Large intestine (tissue), 12 donors: ENCODE data around the gene TLL2. TPM values are rescaled to one million over a fixed set of nuclear protein-coding genes. Genes with fewer than 3 reads are reported as not detected.
"Not testable (repeated sequence)": the region's sequence is repeated elsewhere in the genome, so short reads cannot be mapped to it uniquely, and the experiment has no call there.

Experiments used
- DNase-seq, 2 donors: peaks; one replicate each; pipeline versions ENCODE4 v3.0.0 to v3.0.0-alpha.2; 2013
- H3K27ac ChIP-seq: one replicate; pipeline ENCODE4 v1.5.1; 2013; ENCODE audit warnings: low read length
- H3K27me3 ChIP-seq: 2 replicates; pipeline ENCODE4 v1.6.1; 2013; ENCODE audit warnings: low read length; ENCODE audit not compliant: control insufficient read depth, insufficient read depth
- H3K36me3 ChIP-seq: 2 replicates; pipeline ENCODE4 v1.6.1; 2013; ENCODE audit warnings: low read length; ENCODE audit not compliant: control insufficient read depth, insufficient read depth
- H3K4me1 ChIP-seq: one replicate; pipeline ENCODE4 v1.6.1; 2013; ENCODE audit warnings: low read length; ENCODE audit not compliant: control insufficient read depth, insufficient read depth
- H3K4me3 ChIP-seq: one replicate; pipeline ENCODE4 v1.5.1; 2013; ENCODE audit warnings: low read length
- H3K9me3 ChIP-seq: one replicate; pipeline ENCODE4 v1.6.1; 2013; ENCODE audit warnings: mild to moderate bottlenecking, low read depth, low read length, moderate library complexity; ENCODE audit not compliant: control insufficient read depth
- WGBS: methylation state at CpG from one replicate; pipeline ENCODE4 v1.1.5; 2013; ENCODE audit warnings: low lambda C conversion rate; ENCODE audit not compliant: insufficient coverage; 5-methylcytosine and 5-hydroxymethylcytosine counted together
- long read RNA-seq, 11 donors: transcript quantifications; one replicate each; lab custom pipeline, GENCODE V29; 2026
- polyA plus RNA-seq: library from polyadenylated mRNA; unstranded; fragments of 120-200 nt; gene quantifications from one replicate; pipeline ENCODE4 v1.2.1, GENCODE V29; 2013

The TLL2 gene
- polyA plus RNA-seq: 0.99 TPM
- long read RNA-seq, donor 1: 0 reads
- long read RNA-seq, donor 2: 0 reads
- long read RNA-seq, donor 3: 0 reads
- long read RNA-seq, donor 4: 0 reads
- long read RNA-seq, donor 5: 0 reads
- long read RNA-seq, donor 6: 0 reads
- long read RNA-seq, donor 7: 0 reads
- long read RNA-seq, donor 8: 0 reads
- long read RNA-seq, donor 9: 0 reads
- long read RNA-seq, donor 10: 0 reads
- long read RNA-seq, donor 11: 0 reads

GRCh38 chr10:96513698-96514561 is at the start of gene TLL2:
TLL2 (minus strand) TSS chr10:96513926; CDS start chr10:96513685, 241 bp downstream.
- Histone ChIP-seq H3K9me3 (peaks cover 8% of the 10 kb centered on the region), H3K36me3 (no peaks in the 10 kb centered on the region), H3K27me3 (peaks cover 40% of the 10 kb centered on the region), H3K4me1 (peaks cover 14% of the 10 kb centered on the region), H3K27ac (no peak within 1 kb of the TSS), H3K4me3 (peak within 1 kb of the TSS; percentile 36)
- DNase-seq: peak; percentile 73 to 87
- WGBS: no CpG with 5 or more reads among the region's 68 CpGs

- peaks cover 54% of the 10 kb centered on the region for H3K36me3 ChIP-seq
- peaks cover 4% of the 10 kb centered on the region for H3K4me1 ChIP-seq
- no peaks in the 10 kb centered on the region for H3K27me3 ChIP-seq
- peak overlapping the region; percentile 29 for H3K27ac ChIP-seq
- 100% methylated on average over 1 of the region's 3 CpGs for WGBS
- no peaks in the 10 kb centered on the region for H3K9me3 ChIP-seq
- H3K4me3 ChIP-seq: no peak overlapping the region
- peak; percentile 19 to 59 for DNase-seq
Observed at GRCh38 chr10:96560966-96561887, 47.5 kb upstream of the TLL2 start.

- 90% methylated on average over 2 of the region's 2 CpGs for WGBS
- H3K27me3 ChIP-seq: no peaks in the 10 kb centered on the region
- no peaks in the 10 kb centered on the region for H3K9me3 ChIP-seq
- H3K36me3 ChIP-seq: peaks cover 56% of the 10 kb centered on the region
- no peak for DNase-seq
- no peak overlapping the region for H3K4me3 ChIP-seq
- H3K4me1 ChIP-seq: peaks cover 4% of the 10 kb centered on the region
- peak overlapping the region; percentile 29 for H3K27ac ChIP-seq
Observed at GRCh38 chr10:96560489-96560888, 46.8 kb upstream of the TLL2 start.

- Histone ChIP-seq H3K9me3 (no peaks in the 10 kb centered on the region), H3K27me3 (no peaks in the 10 kb centered on the region), H3K4me3 (no peak overlapping the region), H3K4me1 (no peaks in the 10 kb centered on the region), H3K36me3 (peaks cover 64% of the 10 kb centered on the region), H3K27ac (no peak overlapping the region)
- no CpG with 5 or more reads among the region's 1 CpG for WGBS
- no peak for DNase-seq
Observed at GRCh38 chr10:96556003-96556402, 42.3 kb upstream of the TLL2 start.

GRCh38 chr10:96555330-96555729 is 41.6 kb upstream of the TLL2 start:
- Histone ChIP-seq H3K27me3 (no peaks in the 10 kb centered on the region), H3K4me3 (no peak overlapping the region), H3K36me3 (peaks cover 65% of the 10 kb centered on the region), H3K9me3 (no peaks in the 10 kb centered on the region), H3K4me1 (no peaks in the 10 kb centered on the region), H3K27ac (no peak overlapping the region)
- no CpG with 5 or more reads among the region's 3 CpGs for WGBS
- DNase-seq: no peak

- DNase-seq: no peak
- H3K4me3 ChIP-seq: no peak overlapping the region
- 100% methylated on average over 2 of the region's 5 CpGs for WGBS
- no peaks in the 10 kb centered on the region for H3K4me1 ChIP-seq
- H3K9me3 ChIP-seq: no peaks in the 10 kb centered on the region
- H3K27me3 ChIP-seq: no peaks in the 10 kb centered on the region
- peaks cover 49% of the 10 kb centered on the region for H3K36me3 ChIP-seq
- H3K27ac ChIP-seq: no peak overlapping the region
Observed at GRCh38 chr10:96548589-96548988, 34.9 kb upstream of the TLL2 start.

- peaks cover 53% of the 10 kb centered on the region for H3K36me3 ChIP-seq
- not testable (repeated sequence) for H3K4me1 ChIP-seq, H3K27ac ChIP-seq, DNase-seq, H3K9me3 ChIP-seq, H3K4me3 ChIP-seq, H3K27me3 ChIP-seq
- no CpG with 5 or more reads among the region's 10 CpGs for WGBS
Observed at GRCh38 chr10:96545558-96545957, 31.8 kb upstream of the TLL2 start.

- Histone ChIP-seq H3K4me3 (no peak overlapping the region), H3K36me3 (peaks cover 56% of the 10 kb centered on the region)
Observed at GRCh38 chr10:96541921-96542320, 28.2 kb upstream of the TLL2 start.

GRCh38 chr10:96540240-96540639 is 26.5 kb upstream of the TLL2 start:
- WGBS: 73% methylated on average over 2 of the region's 3 CpGs
- no peaks in the 10 kb centered on the region for H3K4me1 ChIP-seq
- no peak overlapping the region for H3K27ac ChIP-seq
- H3K36me3 ChIP-seq: peaks cover 48% of the 10 kb centered on the region
- no peak overlapping the region for H3K4me3 ChIP-seq
- H3K9me3 ChIP-seq: no peaks in the 10 kb centered on the region
- no peaks in the 10 kb centered on the region for H3K27me3 ChIP-seq
- DNase-seq: no peak

More at GRCh38 chr10:96541921-96542320, 28.2 kb upstream of the TLL2 start:
- DNase-seq: no peak
- WGBS: no CpG with 5 or more reads among the region's 2 CpGs
- no peaks in the 10 kb centered on the region for H3K4me1 ChIP-seq
- H3K27ac ChIP-seq: no peak overlapping the region
- no peaks in the 10 kb centered on the region for H3K9me3 ChIP-seq
- H3K27me3 ChIP-seq: no peaks in the 10 kb centered on the region

- Histone ChIP-seq H3K4me3 (no peak overlapping the region), H3K9me3 (no peaks in the 10 kb centered on the region), H3K27me3 (no peaks in the 10 kb centered on the region), H3K36me3 (peaks cover 43% of the 10 kb centered on the region), H3K4me1 (no peaks in the 10 kb centered on the region), H3K27ac (no peak overlapping the region)
- 100% methylated on average over 1 of the region's 1 CpG for WGBS
- DNase-seq: no peak
Observed at GRCh38 chr10:96538683-96539082, 25.0 kb upstream of the TLL2 start.
